HepG2 (cell line): ENCODE measurements around the gene CEP43. TPM values are rescaled to one million over a fixed set of nuclear protein-coding genes. Genes with fewer than 3 reads are reported as not detected.

Experiments used
- CAMTA2 ChIP-seq: sonication (generic); formaldehyde crosslinking; IDR thresholded peaks from 2 replicates; pipeline ENCODE4 v1.4.0; 2020; ENCODE audit warnings: mild to moderate bottlenecking, missing genetic modification reagents, borderline replicate concordance
- DBP ChIP-seq: sonication (generic); formaldehyde crosslinking; IDR thresholded peaks from 2 replicates; pipeline ENCODE4 v1.4.0; 2020; ENCODE audit warnings: missing genetic modification reagents; ENCODE audit errors: not compliant biosample characterization
- DMTF1 ChIP-seq: sonication (generic); formaldehyde crosslinking; IDR thresholded peaks from 2 replicates; pipeline ENCODE4 v1.4.0; 2020; ENCODE audit warnings: mild to moderate bottlenecking, missing genetic modification reagents
- ELK4 ChIP-seq: sonication (generic); formaldehyde crosslinking; IDR thresholded peaks from 2 replicates; pipeline ENCODE4 v1.9.0; 2021; ENCODE audit warnings: missing genetic modification reagents, borderline replicate concordance
- ETV6 ChIP-seq: sonication (generic); formaldehyde crosslinking; conservative IDR thresholded peaks from 2 replicates; pipeline ENCODE4 v1.4.0; 2020; ENCODE audit warnings: missing genetic modification reagents
- FLYWCH1 ChIP-seq: sonication (generic); formaldehyde crosslinking; IDR thresholded peaks from 2 replicates; pipeline ENCODE4 v1.8.1; 2023; ENCODE audit warnings: mild to moderate bottlenecking, missing genetic modification reagents
- ISL2 ChIP-seq: sonication (generic); formaldehyde crosslinking; IDR thresholded peaks from 2 replicates; pipeline ENCODE4 v1.5.0; 2020; ENCODE audit warnings: missing genetic modification reagents
- STAG1 ChIP-seq: sonication (generic); formaldehyde crosslinking; IDR thresholded peaks from 2 replicates; pipeline ENCODE4 v1.4.0; 2020; ENCODE audit warnings: missing genetic modification reagents
- THAP7 ChIP-seq: sonication (generic); formaldehyde crosslinking; IDR thresholded peaks from 2 replicates; pipeline ENCODE4 v1.8.1; 2023; ENCODE audit warnings: mild to moderate bottlenecking, missing genetic modification reagents
- ZBTB10 ChIP-seq: sonication (generic); formaldehyde crosslinking; IDR thresholded peaks from 2 replicates; pipeline ENCODE4 v1.4.0; 2020; ENCODE audit warnings: missing genetic modification reagents, borderline replicate concordance
- ZNF484 ChIP-seq: sonication (generic); formaldehyde crosslinking; IDR thresholded peaks from 2 replicates; pipeline ENCODE4 v1.5.1; 2020; ENCODE audit warnings: mild to moderate bottlenecking, low read depth, missing genetic modification reagents, borderline replicate concordance
- ZNF740 ChIP-seq: sonication (generic); formaldehyde crosslinking; IDR thresholded peaks from 2 replicates; pipeline ENCODE4 v1.4.0; 2020; ENCODE audit warnings: missing genetic modification reagents
- ZNF773 ChIP-seq: sonication (generic); formaldehyde crosslinking; IDR thresholded peaks from 2 replicates; pipeline ENCODE4 v1.4.0; 2020; ENCODE audit warnings: missing genetic modification reagents, borderline replicate concordance
- ZNF879 ChIP-seq: sonication (generic); formaldehyde crosslinking; IDR thresholded peaks from 2 replicates; pipeline ENCODE4 v1.8.1; 2023; ENCODE audit warnings: missing genetic modification reagents
- polyA plus RNA-seq, 8 experiments: library from polyadenylated mRNA; depleted of rRNA in 3 of 8; stranded (reverse) in 7 of 8; unstranded in 1 of 8; fragments of >200 nt; fragmentation: Illumina TruSeq in 4 of 8; extraction: Trizol in 4 of 8; gene quantifications; 2 replicates each; pipeline versions ENCODE4 v1.2.1 to v1.2.3, GENCODE V29; 2011 to 2016; ENCODE audit warnings: low read depth in 4 of 8, missing spikeins in 1 of 8, mixed read lengths in 1 of 8; ENCODE audit not compliant: insufficient read depth in 1 of 8
- total RNA-seq, 5 experiments: library from RNA; depleted of rRNA; stranded (reverse); fragments of >200 nt; fragmentation: Illumina TruSeq; extraction: Trizol; gene quantifications; 2 replicates each; pipeline ENCODE4 v1.2.3, GENCODE V29; 2016; ENCODE audit warnings: low read depth in 1 of 5

CEP43 gene
- total and polyA plus RNA-seq, 2 of the 13 experiments (the other 11 are each of a cell fraction or from before 2014, with no cell fraction given), result 29.3 to 73.9 TPM

GRCh38 chr6:166955865-166956443 is 43.2 kb upstream of the CEP43 start (continued):
- 0 out of 2 replicates have a peak, but pooled peaks have one; percentile 65 for TF ChIP-seq THAP7 (CRISPR knock-in tag)
- peak; percentile 72; the same call in 1 of the 2 replicates for TF ChIP-seq ZNF879
- no peak for TF ChIP-seq DMTF1 (CRISPR knock-in tag)
- TF ChIP-seq STAG1, result peak; percentile 11; the same call in 1 of the 2 replicates
- peak; percentile 2 for TF ChIP-seq DBP (CRISPR knock-in tag)
- 0 out of 2 replicates have a peak, but pooled peaks have one; percentile 65 for TF ChIP-seq ZNF773 (CRISPR knock-in tag)
- TF ChIP-seq FLYWCH1, result peak; percentile 76; the same call in 1 of the 2 replicates
- no peak for TF ChIP-seq ZNF484 (CRISPR knock-in tag)
- no peak for TF ChIP-seq ZBTB10 (CRISPR knock-in tag)
- peak; percentile 22; the same call in 1 of the 2 replicates for TF ChIP-seq ZNF740 (CRISPR knock-in tag)
- TF ChIP-seq ISL2, result 0 out of 2 replicates have a peak, but pooled peaks have one; percentile 6
- peak; percentile 40; the same call in 1 of the 2 replicates for TF ChIP-seq ELK4
- peak; percentile 41; the same call in 1 of the 2 replicates for TF ChIP-seq ETV6 (CRISPR knock-in tag)
- peak; percentile 76; the same call in 1 of the 2 replicates for TF ChIP-seq CAMTA2 (CRISPR knock-in tag)
